ENCODE results near the gene TASOR2. TPM values are rescaled to one million over a fixed set of nuclear protein-coding genes. Genes with fewer than 3 reads are reported as not detected.

Gene TASOR2
- total RNA-seq, 1 donor from 2014 or later: 87.2 TPM

GRCh38 chr10:5678397-5679036, 6.1 kb upstream of the TASOR2 start:
- Histone ChIP-seq H3K27ac (ENCODE audit: low read depth, low read length) (no peak overlapping the region), H3K36me3 (ENCODE audit: insufficient read depth, low read length) (no peaks in the 10 kb centered on the region), H3K9me3 (ENCODE audit: insufficient read depth, low read depth, low read length) (no peaks in the 10 kb centered on the region), H4K20me1 (ENCODE audit: insufficient read depth, low read length) (no peaks in the 10 kb centered on the region), H3K9ac (ENCODE audit: low read length) (no peak overlapping the region), H3K4me3 (ENCODE audit: insufficient read depth, low read depth, low read length) (no peak overlapping the region), H3K4me1 (ENCODE audit: insufficient read depth, low read length) (no peaks in the 10 kb centered on the region), H3K4me2 (ENCODE audit: low read length) (no peak overlapping the region), H2AFZ (ENCODE audit: low read depth, low read length) (no peak overlapping the region), H3K27me3 (ENCODE audit: insufficient read depth, low read length) (peaks cover 7% of the 10 kb centered on the region), H3K79me2 (ENCODE audit: insufficient read depth, low read length) (no peaks in the 10 kb centered on the region)
- no peaks in the 10 kb centered on the region for H3K4me1 Mint-ChIP-seq (ENCODE audit: low read depth, unreplicated experiment)
- DNase-seq (ENCODE audit: low read depth) (no peak), FAIRE-seq (no peak)
- H3K9me3 Mint-ChIP-seq (ENCODE audit: unreplicated experiment): peaks cover 4% of the 10 kb centered on the region
- TF ChIP-seq CTCF (IDR thresholded peaks at IDR 0.05; ENCODE audit: insufficient read depth, low read depth, low read length) (no peak), EZH2 (IDR thresholded peaks at IDR 0.05; ENCODE audit: insufficient read depth, low read length) (no peak)
- no peaks in the 10 kb centered on the region for H3K27me3 Mint-ChIP-seq (ENCODE audit: low read depth, unreplicated experiment)
- no peak overlapping the region for H3K4me3 Mint-ChIP-seq (ENCODE audit: unreplicated experiment)
- H3K27ac Mint-ChIP-seq (ENCODE audit: unreplicated experiment): peak overlapping the region; percentile 34
- no peaks in the 10 kb centered on the region for H3K36me3 Mint-ChIP-seq (ENCODE audit: low read depth, unreplicated experiment)

GRCh38 chr10:5679037-5679435, 5.6 kb upstream of the TASOR2 start:
- FAIRE-seq (no peak), DNase-seq (ENCODE audit: low read depth) (no peak)
- Histone ChIP-seq H3K9ac (ENCODE audit: low read length) (no peak overlapping the region), H3K4me1 (ENCODE audit: insufficient read depth, low read length) (peaks cover under 1% of the 10 kb centered on the region), H3K27me3 (ENCODE audit: insufficient read depth, low read length) (peaks cover 7% of the 10 kb centered on the region), H3K27ac (ENCODE audit: low read depth, low read length) (no peak overlapping the region), H3K4me2 (ENCODE audit: low read length) (no peak overlapping the region), H3K36me3 (ENCODE audit: insufficient read depth, low read length) (no peaks in the 10 kb centered on the region), H3K79me2 (ENCODE audit: insufficient read depth, low read length) (no peaks in the 10 kb centered on the region), H3K4me3 (ENCODE audit: insufficient read depth, low read depth, low read length) (no peak overlapping the region), H4K20me1 (ENCODE audit: insufficient read depth, low read length) (no peaks in the 10 kb centered on the region), H2AFZ (ENCODE audit: low read depth, low read length) (no peak overlapping the region), H3K9me3 (ENCODE audit: insufficient read depth, low read depth, low read length) (no peaks in the 10 kb centered on the region)
- no peaks in the 10 kb centered on the region for H3K27me3 Mint-ChIP-seq (ENCODE audit: low read depth, unreplicated experiment)
- no peak overlapping the region for H3K4me3 Mint-ChIP-seq (ENCODE audit: unreplicated experiment)
- no peak for TF ChIP-seq EZH2 (IDR thresholded peaks at IDR 0.05; ENCODE audit: insufficient read depth, low read length)
- TF ChIP-seq CTCF (IDR thresholded peaks at IDR 0.05; ENCODE audit: insufficient read depth, low read depth, low read length): no peak
- H3K4me1 Mint-ChIP-seq (ENCODE audit: low read depth, unreplicated experiment): no peaks in the 10 kb centered on the region
- H3K27ac Mint-ChIP-seq (ENCODE audit: unreplicated experiment): no peak overlapping the region
- peaks cover 4% of the 10 kb centered on the region for H3K9me3 Mint-ChIP-seq (ENCODE audit: unreplicated experiment)
- no peaks in the 10 kb centered on the region for H3K36me3 Mint-ChIP-seq (ENCODE audit: low read depth, unreplicated experiment)

GRCh38 chr10:5679606-5680005, 5.0 kb upstream of the TASOR2 start:
- H3K27ac ChIP-seq (ENCODE audit: low read depth, low read length): no peak overlapping the region
- DNase-seq (ENCODE audit: low read depth) (no peak), FAIRE-seq (no peak)
- Mint-ChIP-seq H3K27ac (ENCODE audit: unreplicated experiment) (no peak overlapping the region), H3K36me3 (ENCODE audit: low read depth, unreplicated experiment) (no peaks in the 10 kb centered on the region), H3K4me3 (ENCODE audit: unreplicated experiment) (no peak overlapping the region), H3K4me1 (ENCODE audit: low read depth, unreplicated experiment) (no peaks in the 10 kb centered on the region), H3K27me3 (ENCODE audit: low read depth, unreplicated experiment) (no peaks in the 10 kb centered on the region), H3K9me3 (ENCODE audit: unreplicated experiment) (peaks cover 3% of the 10 kb centered on the region)
- H3K9ac ChIP-seq (ENCODE audit: low read length): no peak overlapping the region
- H3K79me2 ChIP-seq (ENCODE audit: insufficient read depth, low read length): no peaks in the 10 kb centered on the region
- H4K20me1 ChIP-seq (ENCODE audit: insufficient read depth, low read length): no peaks in the 10 kb centered on the region
- no peaks in the 10 kb centered on the region for H3K9me3 ChIP-seq (ENCODE audit: insufficient read depth, low read depth, low read length)
- peaks cover 7% of the 10 kb centered on the region for H3K27me3 ChIP-seq (ENCODE audit: insufficient read depth, low read length)
- H3K4me2 ChIP-seq (ENCODE audit: low read length): no peak overlapping the region
- H3K36me3 ChIP-seq (ENCODE audit: insufficient read depth, low read length): no peaks in the 10 kb centered on the region
- TF ChIP-seq CTCF (IDR thresholded peaks at IDR 0.05; ENCODE audit: insufficient read depth, low read depth, low read length) (no peak), EZH2 (IDR thresholded peaks at IDR 0.05; ENCODE audit: insufficient read depth, low read length) (no peak)
- no peak overlapping the region for H3K4me3 ChIP-seq (ENCODE audit: insufficient read depth, low read depth, low read length)
- H2AFZ ChIP-seq (ENCODE audit: low read depth, low read length): no peak overlapping the region
- H3K4me1 ChIP-seq (ENCODE audit: insufficient read depth, low read length): peaks cover 4% of the 10 kb centered on the region

All from astrocyte (in vitro differentiated cells and primary cell).